Vagina (tissue), 2 donors: ENCODE results near the gene C4orf54. TPM values are rescaled to one million over a fixed set of nuclear protein-coding genes. Genes with fewer than 3 reads are reported as not detected.

ENCODE experiments used
- DNase-seq, 2 donors: peaks; one replicate each; pipeline ENCODE4 v3.0.0-alpha.2; 2017; ENCODE audit errors: extremely low spot score in 2 of 2
- H3K27ac ChIP-seq: fragments of 200-600 bp; sonication (generic); one replicate; pipeline ENCODE4 v1.5.1; 2019
- H3K27me3 ChIP-seq: fragments of 200-600 bp; sonication (generic); one replicate; pipeline ENCODE4 v1.5.1; 2019
- H3K36me3 ChIP-seq, 2 donors: fragments of 200-600 bp; sonication (generic); one replicate each; pipeline ENCODE4 v1.5.1; 2017 to 2019
- H3K4me1 ChIP-seq: fragments of 200-600 bp; sonication (generic); one replicate; pipeline ENCODE4 v1.5.1; 2019
- H3K4me3 ChIP-seq, 2 donors: fragments of 200-600 bp; sonication (generic); 1 replicate in 1 of 2; 2 replicates in 1 of 2; pipeline ENCODE4 v1.5.1; 2016 to 2019
- H3K9me3 ChIP-seq: fragments of 200-600 bp; sonication (generic); one replicate; pipeline ENCODE4 v1.5.1; 2019
- CTCF ChIP-seq, 3 experiments: fragments of 450-650 bp in 2 of 3; fragments of 200-600 bp in 1 of 3; sonication (generic) in 1 of 3; IDR thresholded peaks; one replicate each; pipeline ENCODE4 v1.5.1; 2017 to 2019; ENCODE audit warnings: antibody characterized with exemption in 3 of 3, mild to moderate bottlenecking in 2 of 3, moderate library complexity in 2 of 3
- POLR2A ChIP-seq, 2 donors: fragments of 450-650 bp; IDR thresholded peaks; one replicate each; pipeline ENCODE4 v1.6.1; 2017; ENCODE audit warnings: antibody characterized with exemption in 2 of 2, mild to moderate bottlenecking in 2 of 2, moderate library complexity in 2 of 2
- POLR2AphosphoS5 ChIP-seq, 2 donors: sonication (generic); formaldehyde crosslinking; IDR thresholded peaks; one replicate each; pipeline ENCODE4 v1.9.0; 2017; ENCODE audit warnings: antibody characterized with exemption in 2 of 2, mild to moderate bottlenecking in 2 of 2, low read depth in 1 of 2; ENCODE audit not compliant: insufficient read depth in 1 of 2
- intact Hi-C: fragments of 100-400 bp; cut with DNase I; formaldehyde crosslinking; loops from one replicate; pipeline ENCODE4 v1.15.1; 2023
- total RNA-seq: library from RNA; depleted of rRNA; stranded (reverse); fragments of >200 nt; gene quantifications from one replicate; pipeline ENCODE4 v1.2.3, GENCODE V29; 2016

C4orf54 gene
- not detected for total RNA-seq

DNA sequence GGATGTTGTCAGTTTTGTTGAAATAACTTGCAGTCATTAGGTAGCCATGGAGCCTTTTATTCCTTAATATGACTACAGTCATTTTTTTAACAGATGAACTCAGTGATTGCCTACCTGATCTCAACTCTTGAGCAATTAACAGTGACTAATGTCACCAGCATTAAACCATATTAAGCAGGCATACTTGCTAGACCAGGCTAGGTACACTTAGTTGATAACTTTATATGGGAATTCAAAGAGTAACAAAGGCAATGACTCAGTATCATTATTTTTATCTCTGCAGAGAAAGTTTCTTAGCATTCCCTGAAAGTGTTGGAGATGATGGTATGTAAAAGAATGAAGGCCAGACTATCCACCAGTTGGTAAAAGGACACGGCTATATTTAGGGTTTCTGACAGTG is at the start of gene C4orf54:
TSS of gene C4orf54 (minus strand) at position 31 of the 400 bp plus-strand sequence. CDS start 3,180 bp downstream, outside the sequence.
- H3K27ac ChIP-seq: no peak within 1 kb of the TSS
- TF ChIP-seq POLR2AphosphoS5 (IDR thresholded peaks at IDR 0.05; ENCODE audit: insufficient read depth in 1 of 2, low read depth in 1 of 2) (peak in 1 of 2 donors; percentile 72), POLR2A (IDR thresholded peaks at IDR 0.05) (no peak), CTCF (IDR thresholded peaks at IDR 0.05) (no peak)
- no peak within 1 kb of the TSS for H3K4me3 ChIP-seq
- no peak for DNase-seq
- H3K36me3 ChIP-seq: no peaks in the 10 kb centered on the region
- H3K4me1 ChIP-seq: no peaks in the 10 kb centered on the region
- intact Hi-C loops: no loop called here
- H3K9me3 ChIP-seq: no peaks in the 10 kb centered on the region
- no peaks in the 10 kb centered on the region for H3K27me3 ChIP-seq

DNA sequence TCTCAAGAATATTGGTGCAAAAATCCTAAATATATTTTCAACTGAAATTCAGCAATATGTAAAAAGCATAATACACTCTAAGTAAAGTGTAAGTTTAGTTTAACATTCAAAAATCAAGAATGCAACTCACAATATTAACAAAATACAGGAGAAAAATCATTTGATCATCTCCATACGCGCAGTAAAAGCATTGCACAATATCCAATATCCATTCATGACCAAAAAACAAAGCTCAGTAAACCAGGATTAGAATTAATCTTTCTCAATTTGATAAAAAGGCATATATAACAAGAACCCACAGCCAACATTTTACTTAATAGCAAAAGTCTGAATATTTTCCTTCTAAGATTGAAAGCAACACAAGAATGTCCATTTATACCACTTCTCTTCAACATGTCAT is 48.3 kb upstream of the C4orf54 start:
- no peaks in the 10 kb centered on the region for H3K27me3 ChIP-seq
- no peaks in the 10 kb centered on the region for H3K9me3 ChIP-seq
- H3K4me3 ChIP-seq: no peak overlapping the region
- no peaks in the 10 kb centered on the region for H3K36me3 ChIP-seq
- no peak overlapping the region for H3K27ac ChIP-seq
- no peak for DNase-seq
- no peaks in the 10 kb centered on the region for H3K4me1 ChIP-seq
- intact Hi-C loops: no loop called here
- TF ChIP-seq POLR2AphosphoS5 (IDR thresholded peaks at IDR 0.05; ENCODE audit: insufficient read depth in 1 of 2, low read depth in 1 of 2): no peak
- no peak for TF ChIP-seq CTCF (IDR thresholded peaks at IDR 0.05)
- TF ChIP-seq POLR2A (IDR thresholded peaks at IDR 0.05): no peak

- no peak overlapping the region for H3K4me3 ChIP-seq
- TF ChIP-seq POLR2A (IDR thresholded peaks at IDR 0.05): no peak
- TF ChIP-seq CTCF (IDR thresholded peaks at IDR 0.05): no peak
- no peak for TF ChIP-seq POLR2AphosphoS5 (IDR thresholded peaks at IDR 0.05; ENCODE audit: insufficient read depth in 1 of 2, low read depth in 1 of 2)
- no peak overlapping the region for H3K27ac ChIP-seq
- H3K9me3 ChIP-seq: no peaks in the 10 kb centered on the region
- no peak for DNase-seq
- intact Hi-C loops: no loop called here
- no peaks in the 10 kb centered on the region for H3K4me1 ChIP-seq
- no peaks in the 10 kb centered on the region for H3K36me3 ChIP-seq
- no peaks in the 10 kb centered on the region for H3K27me3 ChIP-seq
Observed at GRCh38 chr4:99696801-99697200, 39.2 kb upstream of the C4orf54 start.

DNA sequence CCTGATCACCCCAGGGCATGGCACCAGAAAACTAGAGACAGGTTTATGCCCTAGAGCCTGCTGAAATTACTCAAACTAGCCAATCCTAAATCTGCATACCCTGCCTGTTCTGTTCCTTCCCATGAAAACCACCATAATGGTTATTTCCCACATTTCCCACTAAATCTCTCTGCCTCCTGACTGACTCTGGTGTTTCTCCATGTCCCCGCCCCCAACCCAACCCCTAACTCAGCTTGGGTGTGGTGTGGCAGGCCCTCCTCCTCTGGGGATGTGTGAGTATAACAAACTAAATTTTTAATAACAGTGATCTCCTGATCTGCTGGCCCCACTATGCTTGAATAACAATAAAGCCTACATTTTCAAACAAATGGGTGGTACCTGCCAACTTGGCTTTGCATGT is 35.5 kb upstream of the C4orf54 start:
- no peak for DNase-seq
- intact Hi-C loops: no loop called here
- Histone ChIP-seq H3K27ac (no peak overlapping the region), H3K4me1 (no peaks in the 10 kb centered on the region), H3K9me3 (peaks cover 9% of the 10 kb centered on the region), H3K27me3 (no peaks in the 10 kb centered on the region), H3K4me3 (no peak overlapping the region), H3K36me3 (no peaks in the 10 kb centered on the region)
- TF ChIP-seq CTCF (IDR thresholded peaks at IDR 0.05) (no peak), POLR2A (IDR thresholded peaks at IDR 0.05) (no peak), POLR2AphosphoS5 (IDR thresholded peaks at IDR 0.05; ENCODE audit: insufficient read depth in 1 of 2, low read depth in 1 of 2) (no peak)

DNA sequence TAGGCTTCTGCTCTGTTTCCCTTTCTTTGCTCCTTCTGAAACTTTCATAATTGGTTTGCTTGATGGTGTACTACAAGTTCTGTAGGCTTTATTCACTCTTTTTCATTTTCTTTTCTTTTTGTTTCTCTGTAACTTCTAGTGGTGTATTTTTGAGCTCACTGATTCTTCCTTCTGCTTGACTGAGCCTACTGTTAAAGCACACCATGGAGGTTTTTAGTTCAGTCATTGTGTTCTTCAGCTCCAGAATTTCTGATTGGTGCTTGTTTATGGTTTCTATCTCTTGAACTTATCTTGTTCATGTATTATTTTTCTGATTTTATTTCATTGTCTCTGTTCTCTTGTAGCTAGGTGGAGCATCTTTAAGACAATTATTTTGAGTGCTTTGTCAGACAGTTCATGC is 33.4 kb upstream of the C4orf54 start:
- Histone ChIP-seq H3K4me3 (no peak overlapping the region), H3K27me3 (no peaks in the 10 kb centered on the region), H3K4me1 (no peaks in the 10 kb centered on the region), H3K9me3 (peaks cover 9% of the 10 kb centered on the region), H3K27ac (no peak overlapping the region), H3K36me3 (no peaks in the 10 kb centered on the region)
- intact Hi-C loops: no loop called here
- TF ChIP-seq POLR2A (IDR thresholded peaks at IDR 0.05) (no peak), CTCF (IDR thresholded peaks at IDR 0.05) (no peak), POLR2AphosphoS5 (IDR thresholded peaks at IDR 0.05; ENCODE audit: insufficient read depth in 1 of 2, low read depth in 1 of 2) (no peak)
- no peak for DNase-seq
